Trophoblast cell (in vitro differentiated cells and primary cell): Measurements from ENCODE around the gene ZNF354C.

Experiments used
- DNase-seq, 2 donors: peaks; one replicate each; pipeline ENCODE4 v3.0.0-alpha.2; 2016
- H2AFZ ChIP-seq: 2 replicates; pipeline ENCODE4 v1.6.1; 2013; ENCODE audit warnings: low read length, moderate library complexity, mild to moderate bottlenecking; ENCODE audit not compliant: insufficient read depth, poor library complexity
- H2AK5ac ChIP-seq: 2 replicates; pipeline ENCODE4 v1.6.1; 2013; ENCODE audit warnings: mild to moderate bottlenecking, low read length
- H2BK120ac ChIP-seq: 2 replicates; pipeline ENCODE4 v1.6.1; 2013; ENCODE audit warnings: low read length, mild to moderate bottlenecking, moderate library complexity; ENCODE audit not compliant: insufficient read depth, poor library complexity
- H2BK12ac ChIP-seq: 2 replicates; pipeline ENCODE4 v1.6.1; 2013; ENCODE audit warnings: mild to moderate bottlenecking, low read length, moderate library complexity
- H2BK5ac ChIP-seq: 2 replicates; pipeline ENCODE4 v1.6.1; 2013; ENCODE audit warnings: low read length, low read depth, moderate library complexity, mild to moderate bottlenecking; ENCODE audit not compliant: poor library complexity
- H3K14ac ChIP-seq: 2 replicates; pipeline ENCODE4 v1.6.1; 2013; ENCODE audit warnings: mild to moderate bottlenecking, low read length
- H3K18ac ChIP-seq: 2 replicates; pipeline ENCODE4 v1.6.1; 2013; ENCODE audit warnings: mild to moderate bottlenecking, low read length
- H3K23ac ChIP-seq: 2 replicates; pipeline ENCODE4 v1.6.1; 2013; ENCODE audit warnings: low read length
- H3K27ac ChIP-seq: 2 replicates; pipeline ENCODE4 v1.5.1; 2013; ENCODE audit warnings: low read depth, mild to moderate bottlenecking, inconsistent platforms, low read length, moderate library complexity
- H3K27me3 ChIP-seq: 2 replicates; pipeline ENCODE4 v1.6.1; 2013; ENCODE audit warnings: inconsistent platforms, mild to moderate bottlenecking, low read length, moderate library complexity; ENCODE audit not compliant: insufficient read depth
- H3K36me3 ChIP-seq, 2 experiments: 1 replicate in 1 of 2; 2 replicates in 1 of 2; pipeline ENCODE4 v1.6.1; 2013; ENCODE audit warnings: low read length in 2 of 2, mild to moderate bottlenecking in 2 of 2, moderate library complexity in 1 of 2; ENCODE audit not compliant: insufficient read depth in 2 of 2, control insufficient read depth in 1 of 2
- H3K4ac ChIP-seq: 2 replicates; pipeline ENCODE4 v1.6.1; 2013; ENCODE audit warnings: low read depth, mild to moderate bottlenecking, low read length, moderate library complexity
- H3K4me1 ChIP-seq, 2 experiments: 1 replicate in 1 of 2; 2 replicates in 1 of 2; pipeline ENCODE4 v1.6.1; 2013; ENCODE audit warnings: low read length in 2 of 2, mild to moderate bottlenecking in 2 of 2, moderate library complexity in 1 of 2; ENCODE audit not compliant: insufficient read depth in 2 of 2, control insufficient read depth in 1 of 2
- H3K4me2 ChIP-seq: 2 replicates; pipeline ENCODE4 v1.6.1; 2013; ENCODE audit warnings: inconsistent platforms, mild to moderate bottlenecking, low read length, moderate library complexity
- H3K4me3 ChIP-seq: 2 replicates; pipeline ENCODE4 v1.5.1; 2013; ENCODE audit warnings: mild to moderate bottlenecking, low read depth, low read length, inconsistent platforms
- H3K79me1 ChIP-seq: one replicate; pipeline ENCODE4 v1.6.1; 2013; ENCODE audit warnings: low read length
- H3K79me2 ChIP-seq: 2 replicates; pipeline ENCODE4 v1.6.1; 2013; ENCODE audit warnings: low read length, mild to moderate bottlenecking; ENCODE audit not compliant: control insufficient read depth, insufficient read depth, poor library complexity
- H3K9ac ChIP-seq: 2 replicates; pipeline ENCODE4 v1.6.1; 2013; ENCODE audit warnings: mild to moderate bottlenecking, low read length
- H3K9me3 ChIP-seq: 2 replicates; pipeline ENCODE4 v1.6.1; 2013; ENCODE audit warnings: low read depth, mild to moderate bottlenecking, control low read depth, inconsistent platforms, low read length; ENCODE audit not compliant: insufficient read depth
- H4K12ac ChIP-seq: 2 replicates; pipeline ENCODE4 v1.6.1; 2013; ENCODE audit warnings: low read depth, mild to moderate bottlenecking, low read length, moderate library complexity
- H4K8ac ChIP-seq: 2 replicates; pipeline ENCODE4 v1.6.1; 2013; ENCODE audit warnings: low read depth, mild to moderate bottlenecking, low read length, moderate library complexity
- H4K91ac ChIP-seq: one replicate; pipeline ENCODE4 v1.6.1; 2013; ENCODE audit warnings: low read depth, mild to moderate bottlenecking, low read length, moderate library complexity
- WGBS: extraction: QIAGEN DNeasy Blood & Tissue Kit; methylation state at CpG from one replicate; pipeline ENCODE4 v1.1.7; 2013; ENCODE audit warnings: missing lambda C conversion rate; ENCODE audit not compliant: insufficient read length, insufficient coverage; ENCODE audit errors: extremely low coverage; 5-methylcytosine and 5-hydroxymethylcytosine counted together

The ZNF354C gene

DNA sequence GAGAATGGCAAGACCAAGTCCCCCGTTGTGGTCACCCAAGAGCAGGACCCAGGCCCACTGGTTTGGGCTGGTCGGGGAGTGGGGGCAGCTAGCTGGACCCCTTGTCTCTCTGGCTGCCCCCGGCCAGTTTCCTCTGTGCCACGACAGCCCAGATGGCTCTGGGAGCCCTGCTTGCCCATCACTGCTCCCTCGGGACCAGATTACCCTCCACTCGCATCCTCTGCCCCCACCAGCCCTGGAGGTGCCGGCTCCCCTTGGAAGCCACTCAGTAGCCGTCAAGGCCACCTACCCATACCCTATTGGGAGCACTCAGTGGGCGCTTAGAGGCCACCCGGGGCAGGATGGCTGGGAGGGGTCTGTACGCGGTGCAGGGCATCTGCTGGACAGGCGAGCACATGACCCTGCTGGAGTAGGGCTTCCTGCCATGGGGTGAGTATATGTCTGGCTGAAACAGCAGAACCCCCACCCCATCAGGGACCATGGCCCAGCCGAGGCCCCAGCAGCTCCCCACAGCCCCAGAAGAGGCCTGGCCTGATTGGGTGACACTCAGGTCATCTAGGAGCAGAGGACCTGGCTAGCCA lies 70.0 kb downstream of the ZNF354C start:
- H3K18ac ChIP-seq: no peak overlapping the region
- no peak overlapping the region for H4K8ac ChIP-seq
- H2AK5ac ChIP-seq: no peak overlapping the region
- no peaks in the 10 kb centered on the region for H3K79me2 ChIP-seq
- no peaks in the 10 kb centered on the region for H3K79me1 ChIP-seq
- no peak overlapping the region for H2AFZ ChIP-seq
- H3K4me1 ChIP-seq: no peaks in the 10 kb centered on the region
- WGBS: no CpG with 5 or more reads among the region's 14 CpGs
- peaks cover 51% of the 10 kb centered on the region for H3K9me3 ChIP-seq
- H3K4me2 ChIP-seq: no peak overlapping the region
- H3K27ac ChIP-seq: no peak overlapping the region
- H4K91ac ChIP-seq: no peak overlapping the region
- no peak overlapping the region for H3K14ac ChIP-seq
- no peak overlapping the region for H3K23ac ChIP-seq
- H2BK120ac ChIP-seq: no peak overlapping the region
- no peak overlapping the region for H4K12ac ChIP-seq
- H2BK12ac ChIP-seq: no peak overlapping the region
- H3K9ac ChIP-seq: no peak overlapping the region
- no peak overlapping the region for H3K4me3 ChIP-seq
- no peaks in the 10 kb centered on the region for H3K27me3 ChIP-seq
- no peak for DNase-seq
- H3K36me3 ChIP-seq: peaks cover 56 to 59% of the 10 kb centered on the region in 2 experiments
- no peak overlapping the region for H2BK5ac ChIP-seq
- no peak overlapping the region for H3K4ac ChIP-seq

- no peak overlapping the region for H3K23ac ChIP-seq
- H2AK5ac ChIP-seq: no peak overlapping the region
- H3K27ac ChIP-seq: no peak overlapping the region
- no peak overlapping the region for H3K4me2 ChIP-seq
- WGBS: no CpG with 5 or more reads among the region's 10 CpGs
- no peak overlapping the region for H3K4ac ChIP-seq
- no peak for DNase-seq
- no peak overlapping the region for H2AFZ ChIP-seq
- no peaks in the 10 kb centered on the region for H3K79me2 ChIP-seq
- H3K4me1 ChIP-seq: no peaks in the 10 kb centered on the region
- H4K91ac ChIP-seq: no peak overlapping the region
- no peak overlapping the region for H2BK12ac ChIP-seq
- H2BK5ac ChIP-seq: no peak overlapping the region
- no peaks in the 10 kb centered on the region for H3K27me3 ChIP-seq
- no peak overlapping the region for H3K14ac ChIP-seq
- peaks cover 46% of the 10 kb centered on the region for H3K9me3 ChIP-seq
- peaks cover 51 to 55% of the 10 kb centered on the region in 2 experiments for H3K36me3 ChIP-seq
- no peak overlapping the region for H3K9ac ChIP-seq
- no peak overlapping the region for H3K18ac ChIP-seq
- H2BK120ac ChIP-seq: no peak overlapping the region
- no peak overlapping the region for H3K4me3 ChIP-seq
- H4K8ac ChIP-seq: no peak overlapping the region
- no peaks in the 10 kb centered on the region for H3K79me1 ChIP-seq
- no peak overlapping the region for H4K12ac ChIP-seq
Measured at GRCh38 chr5:179131321-179131835, 71.2 kb downstream of the ZNF354C start.

- no peak overlapping the region for H3K14ac ChIP-seq
- H2AK5ac ChIP-seq: no peak overlapping the region
- H3K4me1 ChIP-seq: no peaks in the 10 kb centered on the region
- no peak overlapping the region for H2BK120ac ChIP-seq
- no peak overlapping the region for H3K9ac ChIP-seq
- H3K4me2 ChIP-seq: no peak overlapping the region
- H3K4ac ChIP-seq: no peak overlapping the region
- no peak overlapping the region for H4K8ac ChIP-seq
- no peak overlapping the region for H3K23ac ChIP-seq
- DNase-seq: no peak
- no peaks in the 10 kb centered on the region for H3K79me1 ChIP-seq
- H3K27ac ChIP-seq: no peak overlapping the region
- H2AFZ ChIP-seq: no peak overlapping the region
- H2BK5ac ChIP-seq: no peak overlapping the region
- H3K4me3 ChIP-seq: no peak overlapping the region
- H3K18ac ChIP-seq: no peak overlapping the region
- no peak overlapping the region for H4K12ac ChIP-seq
- no peak overlapping the region for H4K91ac ChIP-seq
- H3K27me3 ChIP-seq: no peaks in the 10 kb centered on the region
- H2BK12ac ChIP-seq: no peak overlapping the region
- WGBS: no CpG with 5 or more reads among the region's 15 CpGs
- H3K36me3 ChIP-seq: peaks cover 46 to 51% of the 10 kb centered on the region in 2 experiments
- H3K79me2 ChIP-seq: no peaks in the 10 kb centered on the region
- peaks cover 42% of the 10 kb centered on the region for H3K9me3 ChIP-seq
Measured at GRCh38 chr5:179131886-179132585, 71.9 kb downstream of the ZNF354C start.

GRCh38 chr5:179132586-179133355 lies 72.6 kb downstream of the ZNF354C start:
- H3K4ac ChIP-seq: no peak overlapping the region
- no peak overlapping the region for H4K8ac ChIP-seq
- no peak overlapping the region for H2BK12ac ChIP-seq
- H3K23ac ChIP-seq: no peak overlapping the region
- H3K27me3 ChIP-seq: no peaks in the 10 kb centered on the region
- H3K79me1 ChIP-seq: no peaks in the 10 kb centered on the region
- no peak overlapping the region for H3K4me2 ChIP-seq
- H3K36me3 ChIP-seq: peaks cover 42 to 44% of the 10 kb centered on the region in 2 experiments
- DNase-seq: peak; percentile 56 to 61
- no peaks in the 10 kb centered on the region for H3K4me1 ChIP-seq
- no peak overlapping the region for H2BK5ac ChIP-seq
- H3K27ac ChIP-seq: no peak overlapping the region
- no peak overlapping the region for H2AK5ac ChIP-seq
- H2BK120ac ChIP-seq: no peak overlapping the region
- no peak overlapping the region for H2AFZ ChIP-seq
- H4K91ac ChIP-seq: no peak overlapping the region
- no peak overlapping the region for H3K9ac ChIP-seq
- WGBS: no CpG with 5 or more reads among the region's 23 CpGs
- H4K12ac ChIP-seq: no peak overlapping the region
- peaks cover 35% of the 10 kb centered on the region for H3K9me3 ChIP-seq
- H3K4me3 ChIP-seq: no peak overlapping the region
- H3K14ac ChIP-seq: no peak overlapping the region
- H3K18ac ChIP-seq: no peak overlapping the region
- no peaks in the 10 kb centered on the region for H3K79me2 ChIP-seq
